ENCODE results near the gene C10orf90.
"Not testable (repeated sequence)": the region's sequence is repeated elsewhere in the genome, so short reads cannot be mapped to it uniquely, and the experiment has no call there.

Gene C10orf90

GRCh38 chr10:126558881-126559280 is 111.6 kb downstream of the C10orf90 start (continued):
- TF ChIP-seq ESRRG (CRISPR knock-in tag; IDR thresholded peaks at IDR 0.05) (no peak), TCF4 (CRISPR knock-in tag; IDR thresholded peaks at IDR 0.05; ENCODE audit: borderline replicate concordance) (no peak), ZC3H10 (CRISPR knock-in tag; IDR thresholded peaks at IDR 0.05) (no peak), POU6F1 (CRISPR knock-in tag; IDR thresholded peaks at IDR 0.05; ENCODE audit: borderline replicate concordance, low read depth) (no peak), ZNF8 (CRISPR knock-in tag; IDR thresholded peaks at IDR 0.05) (no peak), PPARA (CRISPR knock-in tag; IDR thresholded peaks at IDR 0.05; ENCODE audit: borderline replicate concordance) (no peak), ZFP3 (CRISPR knock-in tag; IDR thresholded peaks at IDR 0.05) (no peak)

- no peak for ATAC-seq
- TF ChIP-seq CSRNP3 (CRISPR knock-in tag; IDR thresholded peaks at IDR 0.05): no peak
- no peak for TF ChIP-seq GLIS3 (CRISPR knock-in tag; IDR thresholded peaks at IDR 0.05)
- TF ChIP-seq TOX (CRISPR knock-in tag; IDR thresholded peaks at IDR 0.05; ENCODE audit: borderline replicate concordance): no peak
- no peak for TF ChIP-seq ZFP3 (CRISPR knock-in tag; IDR thresholded peaks at IDR 0.05)
- TF ChIP-seq BACH2 (CRISPR knock-in tag; IDR thresholded peaks at IDR 0.05; ENCODE audit: borderline replicate concordance): no peak
- no peak for TF ChIP-seq CREB5 (CRISPR knock-in tag; IDR thresholded peaks at IDR 0.05; ENCODE audit: low read depth)
- no peak for TF ChIP-seq ZNF70 (CRISPR knock-in tag; IDR thresholded peaks at IDR 0.05)
- TF ChIP-seq ZNF8 (CRISPR knock-in tag; IDR thresholded peaks at IDR 0.05): no peak
- TF ChIP-seq PPARA (CRISPR knock-in tag; IDR thresholded peaks at IDR 0.05; ENCODE audit: borderline replicate concordance): no peak
- no peak for TF ChIP-seq ZNF565 (CRISPR knock-in tag; conservative IDR thresholded peaks at IDR 0.05; ENCODE audit: low read depth)
These were observed 119.3 kb downstream of the C10orf90 start for GRCh38 chr10:126551202-126551601.

GRCh38 chr10:126550586-126550985 is 119.9 kb downstream of the C10orf90 start:
- not testable (repeated sequence) for ATAC-seq

GRCh38 chr10:126549344-126549743 is 121.1 kb downstream of the C10orf90 start:
- TF ChIP-seq ARNTL (CRISPR knock-in tag; IDR thresholded peaks at IDR 0.05; ENCODE audit: borderline replicate concordance, low read depth) (no peak), ZFP30 (CRISPR knock-in tag; IDR thresholded peaks at IDR 0.05) (no peak), ZNF565 (CRISPR knock-in tag; conservative IDR thresholded peaks at IDR 0.05; ENCODE audit: low read depth) (no peak), POU6F1 (CRISPR knock-in tag; IDR thresholded peaks at IDR 0.05; ENCODE audit: borderline replicate concordance, low read depth) (no peak)
- no peak for ATAC-seq

- no peak for TF ChIP-seq ESRRG (CRISPR knock-in tag; IDR thresholded peaks at IDR 0.05)
- no peak for TF ChIP-seq TSHZ2 (CRISPR knock-in tag; IDR thresholded peaks at IDR 0.05)
- no peak for TF ChIP-seq PPARA (CRISPR knock-in tag; IDR thresholded peaks at IDR 0.05; ENCODE audit: borderline replicate concordance)
- no peak for TF ChIP-seq ISL1 (CRISPR knock-in tag; IDR thresholded peaks at IDR 0.05)
- no peak for TF ChIP-seq ZFP3 (CRISPR knock-in tag; IDR thresholded peaks at IDR 0.05)
- TF ChIP-seq ZNF565 (CRISPR knock-in tag; conservative IDR thresholded peaks at IDR 0.05; ENCODE audit: low read depth): no peak
- no peak for TF ChIP-seq OSR1 (CRISPR knock-in tag; IDR thresholded peaks at IDR 0.05)
- no peak for TF ChIP-seq CREB5 (CRISPR knock-in tag; IDR thresholded peaks at IDR 0.05; ENCODE audit: low read depth)
- TF ChIP-seq TOX (CRISPR knock-in tag; IDR thresholded peaks at IDR 0.05; ENCODE audit: borderline replicate concordance): no peak
- TF ChIP-seq PATZ1 (CRISPR knock-in tag; IDR thresholded peaks at IDR 0.05; ENCODE audit: borderline replicate concordance): no peak
- TF ChIP-seq BACH2 (CRISPR knock-in tag; IDR thresholded peaks at IDR 0.05; ENCODE audit: borderline replicate concordance): no peak
- no peak for ATAC-seq
These were observed 125.9 kb downstream of the C10orf90 start for GRCh38 chr10:126544565-126544964.
